Prostate gland (tissue), 2 donors: Measurements from ENCODE around the gene KCNAB1. TPM values are rescaled to one million over a fixed set of nuclear protein-coding genes. Genes with fewer than 3 reads are reported as not detected.

ENCODE experiments used
- DNase-seq: peaks from one replicate; pipeline ENCODE4 v3.0.0-alpha.2; 2019; ENCODE audit warnings: low spot score
- H3K27ac ChIP-seq, 2 donors: fragments of 200-600 bp; sonication (generic); 2 replicates each; pipeline ENCODE4 v1.5.1; 2017 to 2019
- H3K27me3 ChIP-seq: fragments of 200-600 bp; sonication (generic); replicated peaks from 2 replicates; pipeline ENCODE4 v1.5.1; 2019; ENCODE audit not compliant: insufficient read depth
- H3K36me3 ChIP-seq, 2 donors: fragments of 200-600 bp; sonication (generic); 1 replicate in 1 of 2; 2 replicates in 1 of 2; pipeline versions ENCODE4 v1.5.1 to v1.8.1; 2017 to 2019
- H3K4me1 ChIP-seq: fragments of 200-600 bp; sonication (generic); replicated peaks from 2 replicates; pipeline ENCODE4 v1.5.1; 2019
- H3K4me3 ChIP-seq, 2 donors: fragments of 200-600 bp; sonication (generic); 2 replicates each; pipeline ENCODE4 v1.5.1; 2017 to 2019
- H3K9me3 ChIP-seq: fragments of 200-600 bp; sonication (generic); 2 replicates; pipeline ENCODE4 v1.5.1; 2017
- POLR2A ChIP-seq: fragments of 450-650 bp; IDR thresholded peaks from one replicate; pipeline ENCODE4 v1.6.1; 2016; ENCODE audit warnings: antibody characterized with exemption, mild to moderate bottlenecking
- POLR2AphosphoS5 ChIP-seq: sonication (generic); formaldehyde crosslinking; IDR thresholded peaks from one replicate; pipeline ENCODE4 v1.6.1; 2017; ENCODE audit warnings: antibody characterized with exemption
- WGBS: methylation state at CpG from one replicate; pipeline ENCODE4 v1.1.5; 2018; 5-methylcytosine and 5-hydroxymethylcytosine counted together
- intact Hi-C: fragments of 100-400 bp; cut with DNase I; formaldehyde crosslinking; loops from one replicate; pipeline ENCODE4 v1.14.2; 2022
- total RNA-seq, 2 donors: library from RNA; depleted of rRNA; stranded (reverse); fragments of >200 nt; gene quantifications; one replicate each; pipeline ENCODE4 v1.1.0, GENCODE V29; 2016
- TF ChIP-seq, protein P1 (sequence below), 4 experiments: fragments of 200-600 bp in 2 of 4; fragments of 450-650 bp in 2 of 4; sonication (generic) in 2 of 4; IDR thresholded peaks; 1 replicate in 3 of 4; 2 replicates in 1 of 4; pipeline ENCODE4 v1.5.1; 2016 to 2019; ENCODE audit warnings: antibody characterized with exemption in 4 of 4, mild to moderate bottlenecking in 2 of 4, moderate library complexity in 2 of 4

The KCNAB1 gene
- total RNA-seq, 2 donors from 2014 or later: 5.2 to 9.5 TPM

- Histone ChIP-seq H3K9me3 (no peaks in the 10 kb centered on the region), H3K27ac (no peak overlapping the region), H3K4me1 (no peaks in the 10 kb centered on the region), H3K36me3 (no peaks in the 10 kb centered on the region), H3K4me3 (no peak overlapping the region), H3K27me3 (no peaks in the 10 kb centered on the region)
- WGBS: 40% methylated on average over 10 of the region's 10 CpGs
- TF ChIP-seq, protein P1, sequence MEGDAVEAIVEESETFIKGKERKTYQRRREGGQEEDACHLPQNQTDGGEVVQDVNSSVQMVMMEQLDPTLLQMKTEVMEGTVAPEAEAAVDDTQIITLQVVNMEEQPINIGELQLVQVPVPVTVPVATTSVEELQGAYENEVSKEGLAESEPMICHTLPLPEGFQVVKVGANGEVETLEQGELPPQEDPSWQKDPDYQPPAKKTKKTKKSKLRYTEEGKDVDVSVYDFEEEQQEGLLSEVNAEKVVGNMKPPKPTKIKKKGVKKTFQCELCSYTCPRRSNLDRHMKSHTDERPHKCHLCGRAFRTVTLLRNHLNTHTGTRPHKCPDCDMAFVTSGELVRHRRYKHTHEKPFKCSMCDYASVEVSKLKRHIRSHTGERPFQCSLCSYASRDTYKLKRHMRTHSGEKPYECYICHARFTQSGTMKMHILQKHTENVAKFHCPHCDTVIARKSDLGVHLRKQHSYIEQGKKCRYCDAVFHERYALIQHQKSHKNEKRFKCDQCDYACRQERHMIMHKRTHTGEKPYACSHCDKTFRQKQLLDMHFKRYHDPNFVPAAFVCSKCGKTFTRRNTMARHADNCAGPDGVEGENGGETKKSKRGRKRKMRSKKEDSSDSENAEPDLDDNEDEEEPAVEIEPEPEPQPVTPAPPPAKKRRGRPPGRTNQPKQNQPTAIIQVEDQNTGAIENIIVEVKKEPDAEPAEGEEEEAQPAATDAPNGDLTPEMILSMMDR (IDR thresholded peaks at IDR 0.05): peak; percentile 24 to 72 (median 60)
- TF ChIP-seq POLR2AphosphoS5 (no peak), POLR2A (no peak)
- DNase-seq: peak; percentile 46
- intact Hi-C loops: loop anchor here (5.0 to 10.0 kb wide), 7 partner anchors 70 to 980 kb away; partner anchors contain the start of gene TIPARP
Measured at GRCh38 chr3:156151824-156152428, 31.5 kb downstream of the KCNAB1 start.

GRCh38 chr3:156158656-156159295 lies 38.4 kb downstream of the KCNAB1 start:
- TF ChIP-seq, protein P1 (IDR thresholded peaks at IDR 0.05): no peak
- TF ChIP-seq POLR2A: no peak
- intact Hi-C loops: loop anchor here (10.0 kb wide), 1 partner anchor 296 kb away; no protein-coding TSS in a partner anchor
- Histone ChIP-seq H3K9me3 (no peaks in the 10 kb centered on the region), H3K4me3 (no peak overlapping the region), H3K4me1 (no peaks in the 10 kb centered on the region), H3K27me3 (no peaks in the 10 kb centered on the region), H3K27ac (no peak overlapping the region), H3K36me3 (no peaks in the 10 kb centered on the region)
- no peak for DNase-seq
- 95% methylated on average over 3 of the region's 3 CpGs for WGBS

GRCh38 chr3:156160647-156161046 lies 40.3 kb downstream of the KCNAB1 start:
- DNase-seq: no peak
- TF ChIP-seq POLR2AphosphoS5: no peak
- no peak for TF ChIP-seq POLR2A
- TF ChIP-seq, protein P1 (IDR thresholded peaks at IDR 0.05): no peak
- H3K9me3 ChIP-seq: no peaks in the 10 kb centered on the region
- no peak overlapping the region for H3K4me3 ChIP-seq
- no peaks in the 10 kb centered on the region for H3K4me1 ChIP-seq
- 39% methylated on average over 3 of the region's 3 CpGs for WGBS
- H3K27ac ChIP-seq: no peak overlapping the region
- intact Hi-C loops: no loop called here
- H3K36me3 ChIP-seq: no peaks in the 10 kb centered on the region
- no peaks in the 10 kb centered on the region for H3K27me3 ChIP-seq

DNA sequence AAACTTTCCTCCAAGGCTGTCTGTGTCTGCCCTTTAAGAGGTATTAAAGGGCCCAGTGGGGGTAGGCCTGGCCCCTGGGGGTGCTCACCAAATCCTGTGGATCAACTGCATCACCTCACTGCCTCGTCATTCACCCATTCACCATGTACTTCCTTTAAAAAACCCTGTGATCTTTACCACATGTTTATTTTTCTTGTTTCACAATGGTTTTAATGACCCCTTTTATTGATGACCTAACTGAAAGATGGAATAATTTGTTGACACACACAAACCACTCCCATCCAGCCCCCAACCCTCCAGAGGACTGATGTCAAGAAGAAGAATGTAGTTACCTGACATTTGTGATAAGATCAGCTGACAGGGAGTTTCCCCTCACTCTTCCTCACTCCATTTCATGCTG lies 40.8 kb downstream of the KCNAB1 start:
- intact Hi-C loops: no loop called here
- 16% methylated on average over 1 of the region's 1 CpG for WGBS
- no peak overlapping the region for H3K4me3 ChIP-seq
- DNase-seq: no peak
- no peak overlapping the region for H3K27ac ChIP-seq
- no peaks in the 10 kb centered on the region for H3K36me3 ChIP-seq
- no peaks in the 10 kb centered on the region for H3K27me3 ChIP-seq
- H3K4me1 ChIP-seq: no peaks in the 10 kb centered on the region
- H3K9me3 ChIP-seq: no peaks in the 10 kb centered on the region
- TF ChIP-seq POLR2AphosphoS5 (no peak), POLR2A (no peak)
- TF ChIP-seq, protein P1 (IDR thresholded peaks at IDR 0.05): no peak

DNA sequence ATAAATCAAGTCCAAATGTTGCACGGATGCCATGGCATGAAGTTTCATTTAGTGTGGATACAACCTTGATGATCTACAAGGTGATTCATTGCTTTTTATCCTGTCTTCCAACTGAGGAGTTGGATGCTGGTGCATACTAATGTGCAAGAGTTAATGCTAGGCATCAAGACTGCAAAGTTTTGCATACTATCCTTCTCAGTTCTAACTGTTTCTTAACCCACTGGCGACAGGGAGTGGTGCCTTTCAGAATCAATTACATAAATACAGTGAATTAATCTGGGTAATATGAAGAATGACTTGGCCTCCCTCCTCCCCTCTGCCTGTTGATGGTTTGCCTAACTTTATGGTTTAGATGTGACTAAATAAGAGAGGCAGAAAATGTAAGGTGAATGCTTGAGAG lies 43.5 kb downstream of the KCNAB1 start:
- intact Hi-C loops: no loop called here
- no peaks in the 10 kb centered on the region for H3K4me1 ChIP-seq
- no peaks in the 10 kb centered on the region for H3K27me3 ChIP-seq
- 63% methylated on average over 2 of the region's 2 CpGs for WGBS
- TF ChIP-seq, protein P1 (IDR thresholded peaks at IDR 0.05): no peak
- no peak for TF ChIP-seq POLR2A
- TF ChIP-seq POLR2AphosphoS5: no peak
- no peak overlapping the region for H3K4me3 ChIP-seq
- H3K27ac ChIP-seq: no peak overlapping the region
- DNase-seq: no peak
- H3K36me3 ChIP-seq: no peaks in the 10 kb centered on the region
- H3K9me3 ChIP-seq: no peaks in the 10 kb centered on the region
